KG1 (cell line): Measurements from ENCODE around the gene GAP43.

Experiments
- DNase-seq: peaks from one replicate; lab custom pipeline; 2025; lab: John Stamatoyannopoulos, UW

Gene GAP43

GRCh38 chr3:115662356-115662755 is 39.0 kb downstream of the GAP43 start:
- DNase-seq: no peak

GRCh38 chr3:115663414-115663813 is 40.1 kb downstream of the GAP43 start:
- DNase-seq: no peak

- no peak for DNase-seq
Observed at GRCh38 chr3:115666081-115666480, 42.8 kb downstream of the GAP43 start.

GRCh38 chr3:115666920-115667737 is 43.8 kb downstream of the GAP43 start:
- DNase-seq: no peak

- DNase-seq: no peak
Observed at GRCh38 chr3:115667738-115668065, 44.4 kb downstream of the GAP43 start.

GRCh38 chr3:115670911-115671310 is 47.6 kb downstream of the GAP43 start:
- no peak for DNase-seq

- no peak for DNase-seq
Observed at GRCh38 chr3:115671761-115672455, 48.6 kb downstream of the GAP43 start.

- no peak for DNase-seq
Observed at GRCh38 chr3:115673881-115674280, 50.6 kb downstream of the GAP43 start.

GRCh38 chr3:115676336-115676735 is 53.0 kb downstream of the GAP43 start:
- DNase-seq: no peak

- DNase-seq: no peak
Observed at GRCh38 chr3:115680803-115681345, 57.6 kb downstream of the GAP43 start.

GRCh38 chr3:115681736-115682135 is 58.4 kb downstream of the GAP43 start:
- no peak for DNase-seq

- DNase-seq: no peak
Observed at GRCh38 chr3:115683305-115683704, 60.0 kb downstream of the GAP43 start.

- DNase-seq: no peak
Observed at GRCh38 chr3:115683773-115684172, 60.5 kb downstream of the GAP43 start.

GRCh38 chr3:115685097-115685496 is 61.8 kb downstream of the GAP43 start:
- no peak for DNase-seq

- DNase-seq: no peak
Observed at GRCh38 chr3:115687721-115688120, 64.4 kb downstream of the GAP43 start.

GRCh38 chr3:115688418-115688817 is 65.1 kb downstream of the GAP43 start:
- no peak for DNase-seq

- DNase-seq: no peak
Observed at GRCh38 chr3:115689928-115690327, 66.6 kb downstream of the GAP43 start.

- no peak for DNase-seq
Observed at GRCh38 chr3:115691964-115692363, 68.7 kb downstream of the GAP43 start.

GRCh38 chr3:115692887-115693524 is 69.7 kb downstream of the GAP43 start:
- peak; percentile 24 for DNase-seq

GRCh38 chr3:115693868-115694267 is 70.6 kb downstream of the GAP43 start:
- DNase-seq: no peak

- DNase-seq: no peak
Observed at GRCh38 chr3:115695090-115695489, 71.8 kb downstream of the GAP43 start.

GRCh38 chr3:115697263-115698053 is 74.1 kb downstream of the GAP43 start:
- DNase-seq: no peak
